ENCODE results near the gene CCDC57.

Gene CCDC57

GRCh38 chr17:82204831-82205719, 7.6 kb downstream of the CCDC57 start:
- TF ChIP-seq, protein P1, sequence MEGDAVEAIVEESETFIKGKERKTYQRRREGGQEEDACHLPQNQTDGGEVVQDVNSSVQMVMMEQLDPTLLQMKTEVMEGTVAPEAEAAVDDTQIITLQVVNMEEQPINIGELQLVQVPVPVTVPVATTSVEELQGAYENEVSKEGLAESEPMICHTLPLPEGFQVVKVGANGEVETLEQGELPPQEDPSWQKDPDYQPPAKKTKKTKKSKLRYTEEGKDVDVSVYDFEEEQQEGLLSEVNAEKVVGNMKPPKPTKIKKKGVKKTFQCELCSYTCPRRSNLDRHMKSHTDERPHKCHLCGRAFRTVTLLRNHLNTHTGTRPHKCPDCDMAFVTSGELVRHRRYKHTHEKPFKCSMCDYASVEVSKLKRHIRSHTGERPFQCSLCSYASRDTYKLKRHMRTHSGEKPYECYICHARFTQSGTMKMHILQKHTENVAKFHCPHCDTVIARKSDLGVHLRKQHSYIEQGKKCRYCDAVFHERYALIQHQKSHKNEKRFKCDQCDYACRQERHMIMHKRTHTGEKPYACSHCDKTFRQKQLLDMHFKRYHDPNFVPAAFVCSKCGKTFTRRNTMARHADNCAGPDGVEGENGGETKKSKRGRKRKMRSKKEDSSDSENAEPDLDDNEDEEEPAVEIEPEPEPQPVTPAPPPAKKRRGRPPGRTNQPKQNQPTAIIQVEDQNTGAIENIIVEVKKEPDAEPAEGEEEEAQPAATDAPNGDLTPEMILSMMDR (IDR thresholded peaks at IDR 0.05; ENCODE audit: low read depth, low read length), result no peak
- DNase-seq (ENCODE audit: low read depth in 2 of 2), result peak; percentile 61 to 84

GRCh38 chr17:82203920-82204319, 8.7 kb downstream of the CCDC57 start:
- TF ChIP-seq, protein P1 (IDR thresholded peaks at IDR 0.05; ENCODE audit: low read depth, low read length), result no peak
- H3K4me3 ChIP-seq (replicated peaks in 1 of 2; ENCODE audit: low read depth in 2 of 2, low read length in 2 of 2), result no peak overlapping the region
- DNase-seq (ENCODE audit: low read depth in 2 of 2), result no peak

More at GRCh38 chr17:82204831-82205719, 7.6 kb downstream of the CCDC57 start:
- H3K4me3 ChIP-seq (replicated peaks in 1 of 2; ENCODE audit: low read depth in 2 of 2, low read length in 2 of 2), result no peak overlapping the region

GRCh38 chr17:82202981-82203380, 9.7 kb downstream of the CCDC57 start:
- DNase-seq (ENCODE audit: low read depth in 2 of 2), result no peak
- TF ChIP-seq, protein P1 (IDR thresholded peaks at IDR 0.05; ENCODE audit: low read depth, low read length), result no peak
- no peak overlapping the region for H3K4me3 ChIP-seq (replicated peaks in 1 of 2; ENCODE audit: low read depth in 2 of 2, low read length in 2 of 2)

- TF ChIP-seq, protein P1 (IDR thresholded peaks at IDR 0.05; ENCODE audit: low read depth, low read length), result no peak
- DNase-seq (ENCODE audit: low read depth in 2 of 2), result no peak
- no peak overlapping the region for H3K4me3 ChIP-seq (replicated peaks in 1 of 2; ENCODE audit: low read depth in 2 of 2, low read length in 2 of 2)
Measured at GRCh38 chr17:82201498-82201910, 11.1 kb downstream of the CCDC57 start.

- TF ChIP-seq, protein P1 (IDR thresholded peaks at IDR 0.05; ENCODE audit: low read depth, low read length), result no peak
- H3K4me3 ChIP-seq (replicated peaks in 1 of 2; ENCODE audit: low read depth in 2 of 2, low read length in 2 of 2), result no peak overlapping the region
- DNase-seq (ENCODE audit: low read depth in 2 of 2), result no peak
Measured at GRCh38 chr17:82200743-82201497, 11.7 kb downstream of the CCDC57 start.

GRCh38 chr17:82200135-82200534, 12.5 kb downstream of the CCDC57 start:
- DNase-seq (ENCODE audit: low read depth in 2 of 2), result no peak
- TF ChIP-seq, protein P1 (IDR thresholded peaks at IDR 0.05; ENCODE audit: low read depth, low read length), result no peak
- no peak overlapping the region for H3K4me3 ChIP-seq (replicated peaks in 1 of 2; ENCODE audit: low read depth in 2 of 2, low read length in 2 of 2)

All from cardiac fibroblast (primary cell).